Loucy (cell line): ENCODE measurements around the gene ADAM22.

Experiments
- H2AFZ ChIP-seq: fragments of 200-600 bp; sonication (generic); 2 replicates; pipeline ENCODE4 v1.6.0; 2016; ENCODE audit warnings: antibody characterized with exemption, mild to moderate bottlenecking, low read length, moderate library complexity
- H3F3A ChIP-seq: fragments of 200-600 bp; 2 replicates; pipeline ENCODE4 v1.6.0; 2016; ENCODE audit warnings: antibody characterized with exemption, low read depth, mild to moderate bottlenecking
- H3K27me3 ChIP-seq: fragments of 200-600 bp; sonication (generic); 2 replicates; pipeline ENCODE4 v1.6.1; 2014; ENCODE audit warnings: low read length, mild to moderate bottlenecking; ENCODE audit not compliant: insufficient read depth, poor library complexity, severe bottlenecking
- H3K36me3 ChIP-seq: fragments of 200-600 bp; sonication (generic); 2 replicates; pipeline ENCODE4 v1.6.1; 2016; ENCODE audit warnings: low read length; ENCODE audit not compliant: insufficient read depth
- H3K4me1 ChIP-seq: fragments of 200-600 bp; sonication (generic); 2 replicates; pipeline ENCODE4 v1.5.1; 2014; ENCODE audit warnings: low read length, mild to moderate bottlenecking; ENCODE audit not compliant: insufficient read depth, poor library complexity, severe bottlenecking
- H3K4me2 ChIP-seq: fragments of 200-600 bp; sonication (generic); 2 replicates; pipeline ENCODE4 v1.6.0; 2014; ENCODE audit warnings: antibody characterized with exemption, low read length, low read depth, mild to moderate bottlenecking; ENCODE audit not compliant: poor library complexity, severe bottlenecking
- H3K4me3 ChIP-seq: fragments of 200-600 bp; sonication (generic); 2 replicates; pipeline ENCODE4 v1.5.1; 2014; ENCODE audit warnings: low read length, mild to moderate bottlenecking, mixed read lengths; ENCODE audit not compliant: poor library complexity, severe bottlenecking
- H3K79me2 ChIP-seq: fragments of 200-600 bp; sonication (generic); 2 replicates; pipeline ENCODE4 v1.6.1; 2014; ENCODE audit warnings: low read length; ENCODE audit not compliant: insufficient read depth
- H3K9ac ChIP-seq: fragments of 200-600 bp; sonication (generic); 2 replicates; pipeline ENCODE4 v1.6.0; 2014; ENCODE audit warnings: mild to moderate bottlenecking, low read depth, low read length, moderate library complexity; ENCODE audit not compliant: poor library complexity, severe bottlenecking
- H3K9me2 ChIP-seq: fragments of 200-600 bp; sonication (generic); replicated peaks from 2 replicates; pipeline ENCODE4 v1.6.1; 2016; ENCODE audit warnings: low read depth, low read length, mixed read lengths
- H3K9me3 ChIP-seq: fragments of 200-600 bp; sonication (generic); 2 replicates; pipeline ENCODE4 v1.6.1; 2014; ENCODE audit warnings: mild to moderate bottlenecking, antibody characterized with exemption, low read length, low read depth; ENCODE audit not compliant: insufficient read depth
- H4K20me1 ChIP-seq: fragments of 200-600 bp; sonication (generic); 2 replicates; pipeline ENCODE4 v1.6.0; 2014; ENCODE audit warnings: antibody characterized with exemption, low read length, mild to moderate bottlenecking; ENCODE audit not compliant: insufficient read depth, poor library complexity, severe bottlenecking
- CTCF ChIP-seq: fragments of 200-600 bp; sonication (generic); conservative IDR thresholded peaks from 2 replicates; pipeline ENCODE4 v1.5.1; 2014; ENCODE audit warnings: mild to moderate bottlenecking, antibody characterized with exemption, low read length
- EZH2phosphoT487 ChIP-seq: fragments of 200-600 bp; IDR thresholded peaks from 2 replicates; pipeline ENCODE4 v1.6.1; 2018; ENCODE audit warnings: antibody characterized with exemption, mild to moderate bottlenecking, moderate library complexity, borderline replicate concordance

ADAM22 gene

GRCh38 chr7:87912121-87912520 is 21.9 kb upstream of the ADAM22 start:
- Histone ChIP-seq H3K9ac (no peak overlapping the region), H3K27me3 (no peaks in the 10 kb centered on the region), H3K4me1 (peaks cover 3% of the 10 kb centered on the region), H3K9me3 (no peaks in the 10 kb centered on the region), H3K36me3 (peaks cover 17% of the 10 kb centered on the region; the same call in 1 of the 2 replicates), H3K4me3 (no peak overlapping the region), H2AFZ (no peak overlapping the region), H4K20me1 (no peaks in the 10 kb centered on the region), H3K4me2 (no peak overlapping the region), H3F3A (no peaks in the 10 kb centered on the region), H3K79me2 (no peaks in the 10 kb centered on the region), H3K9me2 (no peaks in the 10 kb centered on the region)
- no peak for TF ChIP-seq EZH2phosphoT487
- no peak for TF ChIP-seq CTCF

GRCh38 chr7:87918740-87919139 is 15.3 kb upstream of the ADAM22 start:
- Histone ChIP-seq H4K20me1 (no peaks in the 10 kb centered on the region), H3K36me3 (no peaks in the 10 kb centered on the region), H3K9me3 (no peaks in the 10 kb centered on the region), H3K79me2 (no peaks in the 10 kb centered on the region), H2AFZ (no peak overlapping the region), H3K27me3 (no peaks in the 10 kb centered on the region), H3K4me3 (no peak overlapping the region), H3K9me2 (no peaks in the 10 kb centered on the region), H3K4me2 (no peak overlapping the region), H3K9ac (no peak overlapping the region), H3K4me1 (no peaks in the 10 kb centered on the region), H3F3A (no peaks in the 10 kb centered on the region)
- no peak for TF ChIP-seq CTCF
- TF ChIP-seq EZH2phosphoT487, result no peak

GRCh38 chr7:87919875-87920274 is 14.2 kb upstream of the ADAM22 start:
- Histone ChIP-seq H3K36me3 (no peaks in the 10 kb centered on the region), H3K4me3 (no peak overlapping the region), H4K20me1 (no peaks in the 10 kb centered on the region), H2AFZ (no peak overlapping the region), H3K9ac (no peak overlapping the region), H3K4me1 (no peaks in the 10 kb centered on the region), H3F3A (no peaks in the 10 kb centered on the region), H3K4me2 (no peak overlapping the region), H3K79me2 (no peaks in the 10 kb centered on the region), H3K27me3 (no peaks in the 10 kb centered on the region), H3K9me3 (no peaks in the 10 kb centered on the region), H3K9me2 (no peaks in the 10 kb centered on the region)
- TF ChIP-seq EZH2phosphoT487, result no peak
- TF ChIP-seq CTCF, result no peak
